Gastrocnemius medialis (tissue), 4 donors: ENCODE measurements around the gene OTOA. TPM values are rescaled to one million over a fixed set of nuclear protein-coding genes. Genes with fewer than 3 reads are reported as not detected.
"Not testable (repeated sequence)": the region's sequence is repeated elsewhere in the genome, so short reads cannot be mapped to it uniquely, and the experiment has no call there.

ENCODE experiments used
- ATAC-seq, 2 donors: fragments of 150-250 bp; one replicate each; pipeline ENCODE4 v1.9.1; 2016
- DNase-seq, 2 donors: peaks; one replicate each; pipeline ENCODE4 v3.0.0-alpha.2; 2019
- H3K27ac ChIP-seq, 4 donors: fragments of 200-600 bp; sonication (generic); 1 replicate in 1 of 4; 2 replicates in 3 of 4; pipeline ENCODE4 v1.5.1; 2016 to 2018; ENCODE audit warnings: mild to moderate bottlenecking in 2 of 4, moderate library complexity in 1 of 4
- H3K27me3 ChIP-seq, 3 donors: fragments of 200-600 bp; sonication (generic) in 2 of 3; 1 replicate in 1 of 3; 2 replicates in 2 of 3; pipeline versions ENCODE4 v1.5.1 to v1.6.0; 2016 to 2019; ENCODE audit warnings: mild to moderate bottlenecking in 1 of 3, moderate library complexity in 1 of 3
- H3K36me3 ChIP-seq, 2 donors: fragments of 200-600 bp; sonication (generic) in 1 of 2; one replicate each; pipeline ENCODE4 v1.5.1; 2017 to 2018
- H3K4me1 ChIP-seq, 2 donors: fragments of 200-600 bp; sonication (generic) in 1 of 2; one replicate each; pipeline ENCODE4 v1.5.1; 2016 to 2017; ENCODE audit warnings: mild to moderate bottlenecking in 2 of 2
- H3K4me3 ChIP-seq, 4 donors: fragments of 200-600 bp; sonication (generic) in 3 of 4; 1 replicate in 1 of 4; 2 replicates in 3 of 4; pipeline ENCODE4 v1.5.1; 2016 to 2019; ENCODE audit warnings: mild to moderate bottlenecking in 2 of 4
- H3K9me3 ChIP-seq, 3 donors: fragments of 200-600 bp; sonication (generic) in 2 of 3; 1 replicate in 1 of 3; 2 replicates in 2 of 3; pipeline ENCODE4 v1.5.1; 2016 to 2019
- CTCF ChIP-seq, 5 experiments: fragments of 450-650 bp in 3 of 5; fragments of 200-600 bp in 2 of 5; sonication (generic) in 2 of 5; IDR thresholded peaks in 4 of 5; conservative IDR thresholded peaks in 1 of 5; 1 replicate in 4 of 5; 2 replicates in 1 of 5; pipeline ENCODE4 v1.5.1; 2016 to 2019; ENCODE audit warnings: antibody characterized with exemption in 5 of 5, mild to moderate bottlenecking in 3 of 5, moderate library complexity in 3 of 5
- POLR2A ChIP-seq, 2 donors: fragments of 450-650 bp; IDR thresholded peaks; one replicate each; pipeline ENCODE4 v1.6.1; 2017; ENCODE audit warnings: antibody characterized with exemption in 2 of 2, mild to moderate bottlenecking in 2 of 2, moderate library complexity in 2 of 2
- in situ Hi-C, 4 donors: fragments of 200-750 bp; cut with MboI; loops; one replicate each; pipeline versions ENCODE4 v1.15.0 to v1.8.0; 2017; ENCODE audit warnings: low sequenced_read_pairs in 4 of 4
- intact Hi-C: fragments of 100-400 bp; cut with DNase I; formaldehyde crosslinking; loops from one replicate; pipeline ENCODE4 v1.15.1; 2023; ENCODE audit warnings: low total_unique reads
- total RNA-seq, 4 donors: library from RNA; depleted of rRNA; stranded (reverse); fragments of >200 nt; gene quantifications; one replicate each; pipeline versions ENCODE4 v1.1.0 to v1.2.3, GENCODE V29; 2016

Gene OTOA
- total RNA-seq, 4 donors from 2014 or later: 1.6 TPM; not detected in 3

DNA sequence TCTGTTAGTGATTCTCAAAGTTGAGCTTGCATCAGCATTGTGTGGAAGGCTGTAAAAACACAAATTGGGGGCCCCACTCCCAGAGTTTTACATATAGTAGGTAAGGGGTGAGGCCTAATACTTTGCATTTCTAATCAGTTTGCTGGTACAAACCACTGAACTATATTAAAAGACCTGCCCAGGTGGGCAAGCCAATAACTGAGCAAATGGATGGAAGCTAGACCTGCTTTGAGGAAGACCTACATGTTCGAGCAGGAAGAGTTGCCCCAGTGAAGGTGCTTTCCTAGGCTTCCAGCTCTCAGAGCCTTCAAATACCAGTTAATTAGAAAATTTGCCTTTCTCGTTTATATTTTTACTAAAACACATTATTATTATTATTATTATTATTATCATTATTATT lies 56.8 kb downstream of the OTOA start:
- no peak overlapping the region for H3K27ac ChIP-seq
- intact Hi-C loops (no loop called here), in situ Hi-C loops (loop anchor here in 1 of 4 donors (25.0 kb wide), 1 partner anchor 133 kb away; the partner anchor contains the start of gene METTL9)
- no peaks in the 10 kb centered on the region for H3K36me3 ChIP-seq
- no peaks in the 10 kb centered on the region for H3K27me3 ChIP-seq
- ATAC-seq (no peak), DNase-seq (no peak)
- TF ChIP-seq CTCF (IDR thresholded peaks at IDR 0.05 in 4 of 5, conservative IDR thresholded peaks at IDR 0.05 in 1 of 5): no peak
- no peak for TF ChIP-seq POLR2A (IDR thresholded peaks at IDR 0.05)
- no peaks in the 10 kb centered on the region for H3K9me3 ChIP-seq
- H3K4me3 ChIP-seq: no peak overlapping the region
- no peaks in the 10 kb centered on the region for H3K4me1 ChIP-seq

DNA sequence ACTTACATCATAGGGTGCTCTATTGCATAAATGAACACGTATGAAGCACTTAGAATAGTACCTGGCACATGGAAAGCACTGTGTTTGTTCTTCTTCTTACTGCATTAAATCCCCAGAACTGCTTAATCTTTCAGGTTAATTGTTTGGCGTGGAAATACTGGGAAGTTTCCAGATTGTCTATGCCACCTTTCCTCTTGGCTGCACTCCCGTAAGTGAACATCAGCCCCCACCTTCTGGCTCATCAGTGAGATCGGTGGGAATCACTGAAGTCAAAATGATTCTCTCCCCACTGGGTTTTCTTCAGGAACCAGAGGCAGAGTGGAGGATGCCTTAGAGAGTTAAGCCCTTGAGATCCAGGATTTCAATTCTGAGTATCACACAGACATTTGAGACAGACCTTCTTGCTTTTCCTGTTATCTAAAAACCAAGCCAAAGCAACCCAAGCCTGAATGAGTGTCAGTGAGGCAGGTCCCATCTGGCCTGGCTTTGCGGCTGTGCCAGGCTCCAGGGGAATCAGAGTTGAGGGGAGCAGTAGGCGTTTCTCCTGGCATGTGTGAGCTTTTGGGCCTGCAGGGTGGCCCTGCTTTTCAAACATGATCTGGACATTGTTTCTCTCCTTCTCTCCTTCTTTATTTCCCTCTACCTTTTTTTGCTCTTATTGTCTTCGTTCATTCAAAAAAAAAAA lies 59.1 kb downstream of the OTOA start:
- no peaks in the 10 kb centered on the region for H3K36me3 ChIP-seq
- no peaks in the 10 kb centered on the region for H3K4me1 ChIP-seq
- H3K9me3 ChIP-seq: no peaks in the 10 kb centered on the region
- intact Hi-C loops: no loop called here
- H3K4me3 ChIP-seq: no peak overlapping the region
- TF ChIP-seq POLR2A (IDR thresholded peaks at IDR 0.05): no peak
- TF ChIP-seq CTCF (IDR thresholded peaks at IDR 0.05 in 4 of 5, conservative IDR thresholded peaks at IDR 0.05 in 1 of 5): no peak
- no peak overlapping the region for H3K27ac ChIP-seq
- DNase-seq (no peak), ATAC-seq (no peak)
- in situ Hi-C loops: loop anchor here in 1 of 4 donors (25.0 kb wide), 1 partner anchor 136 kb away; the partner anchor contains the start of gene METTL9
- no peaks in the 10 kb centered on the region for H3K27me3 ChIP-seq

GRCh38 chr16:21723532-21723931 lies 59.8 kb downstream of the OTOA start:
- Histone ChIP-seq H3K36me3 (no peaks in the 10 kb centered on the region), H3K27me3 (no peaks in the 10 kb centered on the region), H3K4me3 (no peak overlapping the region), H3K27ac (no peak overlapping the region), H3K4me1 (no peaks in the 10 kb centered on the region), H3K9me3 (no peaks in the 10 kb centered on the region)
- TF ChIP-seq POLR2A (IDR thresholded peaks at IDR 0.05) (no peak), CTCF (IDR thresholded peaks at IDR 0.05 in 4 of 5, conservative IDR thresholded peaks at IDR 0.05 in 1 of 5) (no peak)
- DNase-seq (no peak), ATAC-seq (no peak)
- intact Hi-C loops: no loop called here
- in situ Hi-C loops: loop anchor here in 1 of 4 donors (25.0 kb wide), 1 partner anchor 136 kb away; the partner anchor contains the start of gene METTL9

GRCh38 chr16:21727344-21727743 lies 63.6 kb downstream of the OTOA start:
- H3K4me3 ChIP-seq: no peak overlapping the region
- H3K27me3 ChIP-seq: no peaks in the 10 kb centered on the region
- H3K4me1 ChIP-seq: no peaks in the 10 kb centered on the region
- in situ Hi-C loops (no loop called here), intact Hi-C loops (no loop called here)
- H3K27ac ChIP-seq: no peak overlapping the region
- no peaks in the 10 kb centered on the region for H3K9me3 ChIP-seq
- no peaks in the 10 kb centered on the region for H3K36me3 ChIP-seq
- ATAC-seq (no peak), DNase-seq (no peak)
- TF ChIP-seq POLR2A (IDR thresholded peaks at IDR 0.05): no peak
- no peak for TF ChIP-seq CTCF (IDR thresholded peaks at IDR 0.05 in 4 of 5, conservative IDR thresholded peaks at IDR 0.05 in 1 of 5)

- H3K4me3 ChIP-seq, H3K9me3 ChIP-seq, intact Hi-C loops, ATAC-seq, H3K36me3 ChIP-seq, H3K4me1 ChIP-seq, H3K27ac ChIP-seq, DNase-seq, in situ Hi-C loops, H3K27me3 ChIP-seq: not testable (repeated sequence)
Measured at GRCh38 chr16:21731233-21731632, 67.5 kb downstream of the OTOA start.

GRCh38 chr16:21740637-21741036 lies 76.9 kb downstream of the OTOA start:
- H3K4me3 ChIP-seq, H3K27me3 ChIP-seq, ATAC-seq, H3K9me3 ChIP-seq, in situ Hi-C loops, intact Hi-C loops, H3K4me1 ChIP-seq, H3K27ac ChIP-seq, H3K36me3 ChIP-seq, DNase-seq: not testable (repeated sequence)

GRCh38 chr16:21756192-21757079 lies 92.7 kb downstream of the OTOA start:
- H3K9me3 ChIP-seq, H3K4me3 ChIP-seq, H3K27me3 ChIP-seq, H3K4me1 ChIP-seq, H3K36me3 ChIP-seq, intact Hi-C loops, H3K27ac ChIP-seq, DNase-seq, in situ Hi-C loops: not testable (repeated sequence)
- peak in 1 of 2 donors; percentile 20 for ATAC-seq
